Neural cell (in vitro differentiated cells): ENCODE data around the gene C1orf50. TPM values are rescaled to one million over a fixed set of nuclear protein-coding genes. Genes with fewer than 3 reads are reported as not detected.

Source experiments
- H2AFZ ChIP-seq: fragments of 200-600, 300-800 bp; sonication (generic), shearing (Covaris generic); 2 replicates; pipeline ENCODE4 v1.6.0; 2014; ENCODE audit warnings: low read depth, mild to moderate bottlenecking, antibody characterized with exemption, low read length, moderate library complexity
- H3F3A ChIP-seq: fragments of 200-600 bp; shearing (Covaris generic); 2 replicates; pipeline ENCODE4 v1.6.1; 2016; ENCODE audit warnings: mild to moderate bottlenecking, moderate library complexity, mixed read lengths, antibody characterized with exemption, low read length; ENCODE audit not compliant: insufficient read depth, poor library complexity, severe bottlenecking
- H3K27ac ChIP-seq: fragments of 200-600, 300-800 bp; sonication (generic), shearing (Covaris generic); 2 replicates; pipeline ENCODE4 v1.5.1; 2014; ENCODE audit warnings: mild to moderate bottlenecking, low read length, moderate library complexity
- H3K27me3 ChIP-seq: fragments of 300-800, 200-600 bp; sonication (generic), shearing (Covaris generic); 2 replicates; pipeline ENCODE4 v1.6.0; 2014; ENCODE audit warnings: mild to moderate bottlenecking, low read depth, low read length, moderate library complexity; ENCODE audit not compliant: insufficient read depth
- H3K36me3 ChIP-seq: fragments of 300-800, 200-600 bp; sonication (generic), shearing (Covaris generic); 2 replicates; pipeline ENCODE4 v1.5.1; 2014; ENCODE audit warnings: mild to moderate bottlenecking, antibody characterized with exemption, low read length, moderate library complexity; ENCODE audit not compliant: insufficient read depth
- H3K4me2 ChIP-seq: fragments of 300-800, 200-600 bp; sonication (generic), shearing (Covaris generic); 2 replicates; pipeline ENCODE4 v1.6.0; 2014; ENCODE audit warnings: mild to moderate bottlenecking, low read length
- H3K4me3 ChIP-seq: fragments of 300-800, 200-600 bp; sonication (generic), shearing (Covaris generic); 2 replicates; pipeline ENCODE4 v1.5.1; 2014; ENCODE audit warnings: mild to moderate bottlenecking, low read length, moderate library complexity
- H3K79me2 ChIP-seq: fragments of 200-600 bp; shearing (Covaris generic); replicated peaks from 2 replicates; pipeline ENCODE4 v1.6.0; 2014; ENCODE audit warnings: mild to moderate bottlenecking, low read length, moderate library complexity; ENCODE audit not compliant: insufficient read depth
- H3K9ac ChIP-seq: fragments of 300-800, 200-600 bp; sonication (generic), shearing (Covaris generic); 2 replicates; pipeline ENCODE4 v1.6.1; 2016; ENCODE audit warnings: mild to moderate bottlenecking, low read length, mixed read lengths
- H3K9me2 ChIP-seq: fragments of 200-600 bp; shearing (Covaris generic); 2 replicates; pipeline ENCODE4 v1.6.1; 2016; ENCODE audit warnings: mild to moderate bottlenecking, low read length, mixed read lengths; ENCODE audit not compliant: insufficient read depth
- H3K9me3 ChIP-seq: fragments of 200-600, 300-800 bp; sonication (generic), shearing (Covaris generic); 2 replicates; pipeline ENCODE4 v1.6.1; 2016; ENCODE audit warnings: mild to moderate bottlenecking, mixed run types, low read length, moderate library complexity, mixed read lengths
- H4K20me1 ChIP-seq: fragments of 200-600 bp; shearing (Covaris generic); 2 replicates; pipeline ENCODE4 v1.6.1; 2016; ENCODE audit warnings: mild to moderate bottlenecking, mixed run types; ENCODE audit not compliant: insufficient read depth
- CTCF ChIP-seq: fragments of 450-650 bp; IDR thresholded peaks from 2 replicates; pipeline ENCODE4 v1.5.1; 2014; ENCODE audit warnings: antibody characterized with exemption, mild to moderate bottlenecking, moderate library complexity; ENCODE audit not compliant: poor library complexity, severe bottlenecking
- EP300 ChIP-seq: fragments of 450-650 bp; conservative IDR thresholded peaks from 2 replicates; pipeline ENCODE4 v1.6.1; 2014; ENCODE audit warnings: antibody characterized with exemption, mild to moderate bottlenecking, moderate library complexity; ENCODE audit not compliant: poor library complexity, severe bottlenecking
- EZH2 ChIP-seq: fragments of 200-600, 300-800 bp; shearing (Covaris generic), sonication (generic); IDR thresholded peaks from 2 replicates; pipeline ENCODE4 v1.6.1; 2014; ENCODE audit warnings: antibody characterized with exemption, low read length, borderline replicate concordance, mild to moderate bottlenecking; ENCODE audit not compliant: insufficient read depth, poor library complexity, severe bottlenecking
- MXI1 ChIP-seq: fragments of 450-650 bp; conservative IDR thresholded peaks from 2 replicates; pipeline ENCODE4 v1.6.1; 2014; ENCODE audit warnings: antibody characterized with exemption, mild to moderate bottlenecking; ENCODE audit not compliant: poor library complexity, severe bottlenecking
- POLR2AphosphoS5 ChIP-seq: IDR thresholded peaks from 2 replicates; pipeline ENCODE4 v1.6.1; 2012
- RAD21 ChIP-seq: fragments of 450-650 bp; conservative IDR thresholded peaks from 2 replicates; pipeline ENCODE4 v1.6.1; 2014; ENCODE audit warnings: antibody characterized with exemption, mild to moderate bottlenecking, moderate library complexity
- REST ChIP-seq: IDR thresholded peaks from 2 replicates; pipeline ENCODE4 v1.6.1; 2012; ENCODE audit warnings: borderline replicate concordance
- SMC3 ChIP-seq: fragments of 450-650 bp; conservative IDR thresholded peaks from 2 replicates; pipeline ENCODE4 v1.6.1; 2014; ENCODE audit warnings: antibody characterized with exemption, mild to moderate bottlenecking, moderate library complexity; ENCODE audit not compliant: poor library complexity
- TAF1 ChIP-seq: IDR thresholded peaks from 2 replicates; pipeline ENCODE4 v1.6.1; 2012; ENCODE audit warnings: low read depth
- polyA plus RNA-seq: library from polyadenylated mRNA; depleted of rRNA; stranded (reverse); fragments of >200 nt; gene quantifications from 2 replicates; pipeline ENCODE4 v1.2.3, GENCODE V29; 2014

The C1orf50 gene
- polyA plus RNA-seq, 1 donor from 2014 or later, result 26.7 TPM

GRCh38 chr1:42739753-42740700 lies 27.0 kb upstream of the C1orf50 start, which contains the start of gene CLDN19:
Gene CLDN19, minus strand, starts transcription at chr1:42740236. Its CDS starts 173 bp downstream, at chr1:42740063.
- H3K27ac ChIP-seq, result no peak within 1 kb of the TSS
- H3K79me2 ChIP-seq, result no peaks in the 10 kb centered on the region
- no peaks in the 10 kb centered on the region for H3K9me3 ChIP-seq
- no peak within 1 kb of the TSS for H2AFZ ChIP-seq
- no peak within 1 kb of the TSS for H3K9ac ChIP-seq
- H3K4me2 ChIP-seq, result no peak within 1 kb of the TSS
- no peaks in the 10 kb centered on the region for H3K27me3 ChIP-seq
- no peaks in the 10 kb centered on the region for H3F3A ChIP-seq
- TF ChIP-seq EP300 (no peak), MXI1 (no peak), POLR2AphosphoS5 (no peak), EZH2 (no peak), TAF1 (no peak), CTCF (no peak), SMC3 (no peak), REST (no peak), RAD21 (no peak)
- no peaks in the 10 kb centered on the region for H3K36me3 ChIP-seq
- H3K4me3 ChIP-seq, result no peak within 1 kb of the TSS
- no peaks in the 10 kb centered on the region for H3K9me2 ChIP-seq
- H4K20me1 ChIP-seq, result no peaks in the 10 kb centered on the region

GRCh38 chr1:42740851-42741580 lies 26.0 kb upstream of the C1orf50 start:
- Histone ChIP-seq H3K9ac (no peak overlapping the region), H3K79me2 (no peaks in the 10 kb centered on the region), H3F3A (no peaks in the 10 kb centered on the region), H3K4me2 (no peak overlapping the region), H2AFZ (no peak overlapping the region), H4K20me1 (no peaks in the 10 kb centered on the region), H3K27me3 (no peaks in the 10 kb centered on the region), H3K9me2 (no peaks in the 10 kb centered on the region), H3K4me3 (no peak overlapping the region), H3K9me3 (no peaks in the 10 kb centered on the region), H3K27ac (no peak overlapping the region), H3K36me3 (no peaks in the 10 kb centered on the region)
- TF ChIP-seq RAD21, result no peak
- no peak for TF ChIP-seq REST
